HG02870 (cell line): ENCODE results near the gene WDR90.

Experiments used
- ATAC-seq: cut with Tn5 transposase; IDR thresholded peaks from one replicate; pipeline ENCODE4 v1.9.1; 2021; ENCODE audit warnings: mild to moderate bottlenecking, moderate library complexity; ENCODE audit not compliant: unreplicated experiment

WDR90 gene

DNA sequence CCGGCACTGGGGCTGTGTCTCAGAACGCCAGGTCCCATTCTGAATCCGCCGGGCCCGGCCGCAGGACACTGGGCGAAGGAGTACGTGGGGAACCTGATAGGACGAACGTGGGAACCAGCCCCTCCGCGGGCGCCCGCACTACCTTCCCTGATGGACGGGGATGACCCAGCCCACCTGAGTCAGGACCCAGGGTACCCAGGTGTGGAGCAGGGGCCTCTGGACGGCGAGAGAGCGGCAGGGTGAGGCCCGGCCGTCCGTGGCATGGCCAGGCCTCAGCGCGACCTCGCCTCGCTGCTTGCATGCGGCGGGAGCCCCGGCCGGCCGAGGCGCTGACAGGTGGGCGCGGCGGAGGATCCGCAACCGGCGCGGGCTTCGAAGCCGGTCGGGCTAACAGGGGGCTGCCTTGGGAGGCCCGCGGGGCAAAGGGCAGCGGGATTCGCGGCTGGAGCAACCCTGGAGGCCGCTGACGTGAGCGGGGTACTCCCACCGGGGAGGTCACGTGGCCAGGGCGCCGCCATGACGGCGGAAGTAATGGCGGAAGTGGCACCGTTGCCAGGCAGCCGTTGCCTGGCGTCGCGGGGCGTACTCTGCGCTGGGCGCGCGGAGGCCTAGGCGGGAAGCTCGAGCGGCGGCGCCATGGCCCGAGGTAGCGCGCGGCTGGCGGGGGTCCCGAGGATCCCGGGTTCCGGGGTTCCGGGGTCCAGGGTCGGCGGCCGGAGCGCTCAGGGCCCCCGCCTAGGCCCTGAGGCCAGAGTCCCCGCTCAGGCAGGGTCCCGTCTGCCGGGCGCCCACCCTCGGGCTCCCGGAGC lies at the start of gene WDR90:
TSS of gene WDR90 (plus strand) at position 585 of the 809 bp plus-strand sequence. CDS start at position 637, 52 bp downstream.
- peak; percentile 80 for ATAC-seq

DNA sequence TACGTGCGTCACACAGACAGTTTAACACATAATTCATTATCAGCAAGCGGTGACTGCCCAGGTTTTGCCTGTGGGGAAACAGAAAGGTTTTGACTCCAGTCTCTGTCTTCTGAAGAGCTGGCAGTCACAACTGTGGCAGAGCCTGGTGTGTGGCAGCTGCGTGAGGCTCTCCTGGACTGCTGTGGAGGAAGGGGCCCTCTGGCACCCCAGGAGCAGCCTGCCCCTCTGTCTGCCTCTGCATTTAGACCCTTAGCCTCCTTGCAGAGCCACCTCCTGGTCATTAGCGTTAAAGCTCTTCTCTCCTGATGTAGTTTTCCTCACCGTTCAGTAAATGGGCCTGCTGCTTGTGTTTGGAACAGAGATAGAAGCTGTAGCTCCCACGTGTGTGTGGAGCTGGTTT lies 48.4 kb upstream of the WDR90 start:
- no peak for ATAC-seq

DNA sequence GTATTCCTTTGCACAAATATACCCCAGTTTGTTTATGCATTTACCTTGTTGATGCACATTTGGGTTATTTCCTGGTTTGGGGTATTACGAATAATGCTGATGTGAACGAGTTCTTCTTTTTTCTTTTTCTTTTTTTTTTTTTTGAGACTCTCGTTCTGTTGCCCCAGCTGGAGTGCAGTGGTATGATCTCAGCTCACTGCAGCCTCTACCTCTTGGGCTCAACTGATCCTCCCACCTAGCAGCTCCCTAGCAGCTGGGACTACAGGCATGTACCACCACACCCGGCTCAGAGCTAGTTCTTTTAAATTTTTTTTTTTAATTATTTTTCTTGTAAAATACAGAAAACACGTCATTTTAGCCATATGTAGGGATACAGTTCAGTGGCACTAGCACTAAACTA lies 45.2 kb upstream of the WDR90 start:
- no peak for ATAC-seq

DNA sequence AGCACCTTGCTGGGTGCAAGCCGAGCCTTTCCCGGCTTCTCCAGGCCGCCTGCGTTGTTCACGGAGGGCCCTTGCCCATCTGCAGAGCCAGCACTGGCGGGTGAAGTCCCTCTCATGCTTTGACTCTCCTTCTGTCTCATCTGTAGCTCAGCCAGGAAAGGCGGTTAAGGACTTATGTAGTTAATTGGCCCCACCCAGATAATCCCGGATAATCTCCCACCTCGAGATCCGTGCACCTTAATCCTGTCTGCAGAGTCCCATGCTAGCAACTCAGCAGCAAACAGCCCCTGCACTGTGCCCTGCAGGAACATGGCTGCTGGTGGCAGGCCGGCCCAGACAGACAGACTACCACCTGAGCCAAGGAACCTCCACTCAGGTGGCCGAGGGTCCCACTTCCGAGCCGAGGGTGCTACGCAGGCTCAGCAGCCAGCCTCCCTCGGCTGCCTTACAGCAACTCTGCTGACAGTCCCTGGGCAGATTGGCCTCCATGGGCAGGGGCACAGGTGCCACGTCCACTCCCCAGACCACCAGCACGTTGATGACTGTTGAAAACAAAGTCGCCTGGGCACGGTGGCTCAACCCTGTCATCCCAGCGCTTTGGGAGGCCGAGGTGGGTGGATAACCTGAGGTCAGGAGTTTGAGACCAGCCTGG lies 42.4 kb upstream of the WDR90 start:
- no peak for ATAC-seq

DNA sequence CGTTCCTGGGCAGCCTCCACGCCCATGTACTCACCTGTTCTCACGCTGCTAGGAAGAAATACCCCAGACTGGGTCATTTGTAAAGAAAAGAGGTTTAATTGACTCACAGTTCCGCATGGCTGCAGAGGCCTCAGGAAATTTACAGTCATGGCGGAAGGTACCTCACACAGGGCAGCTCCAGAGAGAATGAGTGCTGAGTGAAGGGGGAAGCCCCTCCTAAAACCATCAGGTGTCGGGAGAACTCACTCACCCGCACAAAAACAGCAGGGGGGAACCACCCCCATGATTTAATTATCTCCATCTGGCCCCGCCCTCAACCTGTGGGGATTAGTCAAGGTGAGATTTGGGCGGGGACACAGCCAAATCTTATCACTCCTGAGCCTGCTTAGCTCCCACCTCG lies 41.1 kb upstream of the WDR90 start:
- no peak for ATAC-seq

DNA sequence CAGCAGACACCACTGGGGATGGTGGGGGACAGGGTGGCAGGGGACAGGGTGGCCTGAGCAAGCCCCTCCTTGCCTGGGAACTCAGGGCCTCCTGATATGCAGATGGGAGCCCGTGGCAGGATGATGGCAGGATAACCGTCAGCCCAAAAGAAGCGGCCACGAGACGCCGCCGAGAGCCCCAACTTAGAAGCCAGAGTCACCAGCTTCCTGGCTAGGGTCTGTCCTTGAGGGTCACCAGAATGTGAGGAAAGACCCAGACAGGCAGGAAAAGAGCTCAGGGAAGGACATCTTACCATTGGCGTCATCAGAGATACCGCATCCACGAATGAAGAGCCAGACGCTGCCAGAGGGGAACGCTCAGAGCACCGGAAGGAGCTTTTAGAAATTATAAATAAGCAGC lies 39.8 kb upstream of the WDR90 start:
- no peak for ATAC-seq

DNA sequence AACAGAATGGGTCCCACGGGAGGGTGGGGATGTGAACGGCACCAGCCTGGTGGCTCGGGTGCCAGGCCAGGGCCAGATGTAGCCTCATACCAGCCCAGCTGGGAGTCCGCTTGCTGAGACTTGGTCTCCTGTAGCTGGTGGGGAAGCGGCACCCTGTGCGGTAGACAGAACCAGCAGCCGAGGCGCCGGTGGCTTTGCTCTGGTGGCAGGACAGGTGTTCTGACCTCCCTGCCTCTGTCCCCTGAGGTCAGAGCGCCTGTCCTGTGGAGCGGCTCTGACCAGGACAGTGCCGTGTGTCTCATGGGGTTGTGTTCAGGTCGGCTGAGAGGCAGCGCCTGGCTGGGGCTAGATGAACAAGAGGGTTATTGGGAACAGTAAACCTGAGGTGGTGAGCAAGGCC lies 39.2 kb upstream of the WDR90 start:
- ATAC-seq, result no peak

DNA sequence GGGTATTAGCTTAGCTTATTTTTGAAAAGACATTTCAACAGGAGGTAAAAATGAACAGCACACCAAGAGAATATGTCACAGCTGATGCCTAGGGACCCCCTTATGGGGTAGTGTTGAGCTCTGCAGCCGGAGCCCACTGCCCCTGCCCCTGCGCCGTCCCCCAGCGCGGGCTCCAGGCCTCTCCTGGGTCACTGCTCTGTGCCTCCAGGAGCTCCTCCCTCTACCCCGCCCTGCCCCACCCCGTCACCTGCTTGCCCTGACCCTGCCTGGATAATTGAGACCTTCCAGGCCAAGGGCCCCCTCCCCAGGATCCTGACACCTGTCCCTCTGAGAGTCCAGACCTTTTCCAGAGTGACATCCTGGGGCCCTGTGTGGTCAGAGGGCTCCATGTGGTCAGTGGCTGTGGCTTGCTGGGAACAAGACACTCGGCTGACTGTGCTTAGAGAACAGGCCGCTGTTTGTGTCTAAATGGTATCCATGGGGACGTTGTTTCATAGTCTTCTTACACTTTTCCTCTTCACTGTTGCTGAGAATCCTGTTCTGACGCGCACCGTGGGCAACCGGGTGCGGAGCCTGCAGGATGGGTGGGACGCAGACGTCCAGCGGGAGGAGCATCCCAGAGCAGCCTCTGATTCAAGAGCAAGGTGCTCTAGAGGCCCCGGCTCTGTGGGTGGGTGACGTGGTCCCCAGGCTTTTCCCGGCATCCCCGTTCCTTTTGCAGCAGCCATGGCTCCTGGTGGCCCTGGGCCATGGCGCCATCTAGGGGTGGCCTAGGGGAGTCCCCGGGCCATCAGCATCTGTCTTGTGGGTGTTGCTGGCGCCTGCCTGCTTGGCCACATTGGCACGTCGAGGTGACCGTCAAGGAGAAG lies 38.4 kb upstream of the WDR90 start:
- no peak for ATAC-seq

DNA sequence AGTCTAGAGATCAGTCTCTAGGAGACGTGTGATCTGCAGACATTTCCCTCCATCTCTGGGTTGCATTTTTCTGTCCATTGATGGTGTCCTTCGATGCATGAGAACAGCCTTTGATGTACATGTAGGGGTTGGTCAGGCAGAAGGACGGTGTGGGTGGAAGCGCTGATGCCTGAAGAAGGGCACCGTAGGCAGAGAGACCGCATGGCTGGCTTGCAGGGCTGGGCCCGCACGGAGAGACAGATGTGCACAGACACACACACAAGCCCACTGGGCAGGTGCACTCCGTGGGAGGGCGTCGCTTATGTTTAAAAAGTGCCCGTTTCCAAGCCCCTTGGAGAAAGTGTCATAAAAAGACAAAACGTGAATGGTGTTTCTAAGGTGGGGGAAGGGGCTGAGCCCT lies 34.0 kb upstream of the WDR90 start:
- ATAC-seq, result no peak

DNA sequence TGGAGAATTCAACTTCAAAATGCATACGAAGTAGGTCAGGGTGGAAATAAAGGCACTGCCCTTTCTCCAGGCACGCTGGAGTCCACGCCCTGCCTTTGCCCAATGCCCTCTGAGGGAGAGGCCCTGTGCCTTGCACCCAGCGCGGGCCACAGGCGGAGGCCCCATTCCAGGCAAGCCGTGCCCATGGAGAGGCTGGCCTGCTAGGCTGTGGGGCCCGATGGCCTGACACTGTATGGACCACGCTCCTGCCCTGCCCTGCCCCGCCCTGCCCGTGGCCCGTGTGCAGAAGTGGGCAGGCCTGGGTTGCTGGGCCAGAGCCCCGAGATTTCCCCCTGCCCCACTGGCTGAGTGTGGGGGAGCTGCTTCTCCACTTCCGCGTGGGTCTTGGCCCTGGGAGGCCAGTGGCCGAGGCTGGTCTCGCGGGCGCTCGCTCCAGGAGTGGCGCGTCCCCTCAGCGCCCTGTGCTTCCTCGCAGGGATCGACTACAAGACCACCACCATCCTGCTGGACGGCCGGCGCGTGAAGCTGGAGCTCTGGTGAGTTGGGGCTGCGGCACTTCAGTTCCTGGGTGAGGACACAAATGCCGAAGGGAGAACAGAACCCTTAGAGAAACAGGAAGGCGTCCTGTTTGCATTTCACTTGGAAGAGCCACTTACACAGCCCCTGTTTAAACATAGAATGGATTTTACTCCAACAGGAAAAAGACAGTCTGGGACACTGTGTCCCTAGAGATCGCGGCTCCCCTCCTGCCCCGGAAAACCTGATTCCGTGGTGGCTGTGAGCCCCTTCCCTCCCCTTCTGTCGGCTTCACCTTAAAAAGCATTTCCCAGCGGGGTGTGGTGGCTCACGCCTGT lies 32.2 kb upstream of the WDR90 start:
- no peak for ATAC-seq

DNA sequence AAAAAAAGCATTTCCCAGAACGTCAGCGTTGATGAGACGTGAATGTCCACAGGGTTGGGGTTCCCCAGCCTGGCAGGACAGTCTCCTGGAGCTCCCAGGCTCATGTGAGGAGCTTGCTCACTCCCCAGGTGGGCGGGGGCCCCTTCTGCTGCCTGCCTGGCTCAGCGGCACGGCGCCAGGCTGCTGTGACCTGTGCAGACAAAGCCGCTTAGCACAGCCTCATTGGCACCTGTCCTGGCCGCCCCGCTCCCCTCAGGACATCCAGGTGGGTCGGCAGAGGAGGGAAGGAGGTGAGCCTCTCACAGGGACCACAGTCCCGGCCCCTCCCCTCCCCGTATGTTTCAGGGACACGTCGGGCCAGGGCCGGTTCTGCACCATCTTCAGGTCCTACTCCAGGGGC lies 31.3 kb upstream of the WDR90 start:
- no peak for ATAC-seq

DNA sequence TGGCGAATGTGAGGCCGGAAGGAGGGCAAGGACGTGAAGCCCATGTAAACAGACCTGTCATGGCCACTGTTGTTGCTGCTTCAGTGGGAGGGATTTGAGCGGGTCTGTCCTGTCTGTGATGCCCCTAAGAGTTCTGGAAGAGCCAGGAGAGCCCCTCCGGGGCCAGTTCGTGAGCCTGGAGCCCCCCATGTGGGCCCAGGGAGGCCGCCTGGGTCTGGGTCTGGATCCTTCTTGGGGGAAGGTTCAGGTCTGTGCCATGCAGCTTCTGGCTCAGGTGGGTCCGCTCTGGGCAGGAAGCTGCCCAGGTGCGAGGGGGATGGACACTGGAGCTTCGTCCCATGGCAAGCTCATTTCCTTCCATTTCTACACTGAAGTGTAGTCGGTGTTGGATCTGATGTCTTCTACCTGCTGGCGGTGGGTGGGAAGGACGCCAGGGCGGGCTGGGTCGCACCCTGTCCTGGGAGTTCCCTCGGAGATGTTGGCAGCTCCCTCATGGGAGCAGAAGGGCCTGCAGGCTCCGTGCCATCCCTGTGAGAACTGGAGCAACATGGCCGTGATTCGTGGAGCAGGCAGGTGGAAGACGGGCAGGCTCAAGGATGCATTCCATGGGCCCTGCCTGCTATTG lies 29.6 kb upstream of the WDR90 start:
- ATAC-seq, result no peak

DNA sequence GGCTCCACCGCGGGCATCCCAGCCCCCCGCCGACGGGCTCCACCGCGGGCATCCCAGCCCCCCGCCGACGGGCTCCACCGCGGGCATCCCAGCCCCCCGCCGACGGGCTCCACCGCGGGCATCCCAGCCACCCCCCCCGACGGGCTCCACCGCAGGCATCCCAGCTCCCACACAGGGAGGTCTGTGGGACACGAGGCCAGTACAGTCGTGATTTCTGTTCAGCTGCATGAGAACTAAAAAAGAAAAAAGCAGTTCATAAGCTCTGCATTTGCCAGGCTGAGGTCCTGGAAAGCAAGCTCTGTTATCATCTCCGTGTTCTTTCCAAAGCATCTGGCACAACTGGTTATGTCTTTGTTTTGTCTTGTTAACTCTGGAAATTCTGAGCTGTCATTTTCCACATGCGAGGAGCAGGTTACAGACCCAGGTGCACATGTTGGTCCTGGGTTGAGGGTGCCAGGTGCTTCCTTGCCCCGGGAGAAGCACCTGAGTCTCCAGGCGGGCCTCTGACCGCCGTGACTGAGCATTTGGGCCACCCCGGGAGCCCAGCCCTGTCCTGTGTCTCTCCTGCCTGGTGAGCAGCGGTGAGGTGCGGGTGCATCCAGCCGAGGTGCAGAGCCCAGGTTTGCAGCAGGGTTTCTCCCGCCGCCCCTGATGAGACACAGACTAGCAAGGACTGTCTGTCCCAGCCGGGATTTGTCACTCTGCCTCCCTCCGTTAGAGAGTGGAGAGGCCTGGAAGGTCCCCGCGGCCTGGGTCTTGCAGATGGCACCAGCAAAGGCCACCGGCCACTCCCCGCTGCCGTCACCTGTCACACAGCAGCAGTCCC lies 28.3 kb upstream of the WDR90 start:
- no peak for ATAC-seq

DNA sequence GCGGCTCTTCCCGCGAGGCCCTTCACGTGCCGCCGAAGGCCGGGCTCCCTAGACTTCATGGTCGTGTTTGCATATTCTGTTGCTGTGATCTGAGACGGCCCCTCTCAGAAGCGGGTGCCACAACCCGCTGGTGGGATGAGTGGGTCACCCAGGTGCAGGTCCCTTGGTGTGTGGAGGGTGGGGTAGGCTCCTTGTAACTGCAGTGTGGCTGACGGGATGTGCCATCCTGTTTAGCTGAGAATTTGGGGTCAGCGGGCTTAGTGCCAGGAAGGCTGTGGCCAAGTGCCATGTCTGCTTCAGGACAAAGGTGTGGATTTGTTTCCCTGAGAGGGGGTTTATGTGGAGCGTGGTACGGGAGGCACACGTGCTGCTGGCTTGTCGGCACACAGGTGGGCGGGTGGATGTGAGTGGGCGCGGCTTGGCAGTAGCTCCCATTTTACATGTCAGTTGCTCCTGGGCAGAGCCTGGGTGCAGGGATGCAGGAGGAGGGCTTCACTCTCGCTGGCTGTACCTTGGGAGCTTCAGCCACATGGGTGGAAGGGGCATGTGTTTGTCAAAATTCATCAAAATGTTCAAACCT lies 27.5 kb upstream of the WDR90 start:
- no peak for ATAC-seq

DNA sequence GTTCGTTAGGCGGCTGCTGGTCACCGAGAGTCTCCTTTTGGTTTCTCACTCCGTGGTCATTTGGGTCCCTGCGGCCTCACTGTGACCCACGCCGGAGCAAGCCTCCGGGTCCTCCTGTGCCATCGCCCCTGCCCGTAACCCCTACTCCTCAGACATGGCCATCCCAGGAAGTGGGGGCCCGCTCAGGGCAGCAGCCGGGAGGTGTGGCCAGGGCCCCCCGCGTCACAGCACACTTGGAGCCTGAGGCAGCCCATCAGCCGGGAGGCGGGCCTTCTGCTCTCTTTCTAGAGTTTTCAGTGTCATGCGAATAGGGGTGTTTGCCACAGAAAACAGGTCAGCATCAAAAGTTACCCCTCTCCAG lies 26.3 kb upstream of the WDR90 start:
- no peak for ATAC-seq

DNA sequence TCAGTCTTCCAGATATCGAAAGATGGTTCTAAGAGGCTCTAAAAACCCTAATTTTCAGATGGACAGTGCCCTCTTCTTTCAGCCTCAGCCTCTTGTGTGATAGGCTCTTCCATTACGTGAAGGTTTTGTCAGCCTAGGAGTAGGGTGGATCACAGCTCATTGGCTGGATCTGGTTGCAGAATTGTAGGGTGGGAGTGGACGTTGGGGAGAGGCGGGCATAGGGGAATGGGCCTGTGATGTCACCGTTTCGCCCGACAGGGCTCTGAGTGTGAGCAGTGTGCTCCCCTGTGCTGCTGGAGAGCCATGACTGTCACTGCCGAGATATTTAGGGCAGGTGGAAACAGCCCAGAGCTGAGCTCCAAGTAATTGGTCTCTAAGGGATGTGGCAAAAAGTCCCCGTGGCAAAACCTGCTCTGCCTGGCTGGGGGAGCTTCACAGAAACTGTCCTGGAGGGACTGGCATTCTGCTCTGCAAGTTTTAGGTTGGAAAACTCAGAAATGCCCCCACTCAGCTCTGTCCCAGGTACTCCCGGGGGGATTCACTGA lies 24.6 kb upstream of the WDR90 start:
- no peak for ATAC-seq

DNA sequence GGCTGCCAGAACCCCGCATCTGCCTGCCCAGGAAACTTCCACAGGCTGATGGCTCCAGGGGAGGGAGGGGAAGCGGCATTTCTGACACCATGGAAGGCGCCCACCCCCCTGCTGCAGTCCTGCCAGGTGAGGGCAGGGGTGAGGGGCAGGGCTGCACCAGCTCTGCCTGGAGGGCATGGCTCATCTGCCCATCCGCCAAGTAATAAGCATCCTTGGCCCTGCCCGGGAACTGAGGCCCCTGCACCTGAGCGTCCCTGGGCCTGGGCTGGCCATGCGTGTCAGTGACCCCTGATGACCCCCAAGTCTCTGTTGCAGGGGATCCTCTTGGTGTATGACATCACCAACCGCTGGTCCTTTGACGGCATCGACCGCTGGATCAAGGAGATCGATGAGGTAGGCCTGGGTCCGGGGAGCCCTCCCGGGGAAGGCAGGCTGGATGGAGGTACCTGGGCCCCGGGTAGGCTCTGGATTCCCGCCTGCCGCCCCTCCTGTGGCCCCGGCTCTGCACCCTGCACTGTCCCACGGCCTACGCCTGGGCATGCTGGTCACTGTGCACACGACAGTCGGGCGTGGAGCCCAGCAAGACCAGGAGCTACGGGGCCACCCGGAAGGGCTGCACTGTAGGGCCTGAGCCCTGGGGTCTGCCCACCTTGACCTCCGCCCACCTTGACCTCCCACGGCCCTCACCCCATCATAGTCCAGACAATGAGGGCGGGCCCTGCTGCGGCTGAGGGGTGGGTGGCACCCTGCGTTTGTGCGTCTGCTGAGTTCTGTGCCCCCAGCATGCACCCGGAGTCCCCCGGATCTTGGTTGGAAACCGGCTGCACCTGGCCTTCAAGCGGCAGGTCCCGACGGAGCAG lies 23.8 kb upstream of the WDR90 start:
- no peak for ATAC-seq
